Measurements from ENCODE around the gene NXNL1. TPM values are rescaled to one million over a fixed set of nuclear protein-coding genes. Genes with fewer than 3 reads are reported as not detected.
A peak's percentile ranks its signal among the peaks of the same experiment; 100 is the strongest.

NXNL1 gene
- total and polyA plus RNA-seq, 2 experiments from 2014 or later: not detected

GRCh38 chr19:17499648-17500446, 39.1 kb upstream of the NXNL1 start:
- Mint-ChIP-seq H3K4me3 (0 out of 3 replicates have a peak overlapping the region, but pooled peaks have one; percentile 12), H3K9me3 (no peaks in the 10 kb centered on the region; the same call in 2 of the 3 replicates), H3K27ac (peak overlapping the region; percentile 82), H3K27me3 (ENCODE audit: insufficient read depth, low read depth, poor library complexity) (peaks cover 19% of the 10 kb centered on the region), H3K4me1 (peaks cover 24% of the 10 kb centered on the region), H3K36me3 (ENCODE audit: low read depth) (no peaks in the 10 kb centered on the region)
- H3F3A ChIP-seq (replicated peaks; ENCODE audit: low read depth): peaks cover 16% of the 10 kb centered on the region
- no peaks in the 10 kb centered on the region for H4K20me1 ChIP-seq (replicated peaks; ENCODE audit: insufficient read depth)
- ATAC-seq (no peak), DNase-seq (ENCODE audit: low spot score) (peak; percentile 57)
- H3K36me3 ChIP-seq (ENCODE audit: insufficient read depth): no peaks in the 10 kb centered on the region
- H3K4me3 ChIP-seq: no peak overlapping the region
- H2AFZ ChIP-seq: no peak overlapping the region
- H3K4me2 ChIP-seq: peak overlapping the region; percentile 40
- H3K27ac ChIP-seq (ENCODE audit: low read depth): 0 out of 2 replicates have a peak overlapping the region, but pooled peaks have one; percentile 50
- TF ChIP-seq EZH2phosphoT487 (IDR thresholded peaks at IDR 0.05; ENCODE audit: unreplicated experiment) (no peak), STAT1 (IDR thresholded peaks at IDR 0.05; ENCODE audit: unreplicated experiment) (no peak), ZNF462 (CRISPR knock-in tag; IDR thresholded peaks at IDR 0.05) (no peak), JUNB (IDR thresholded peaks at IDR 0.05; ENCODE audit: unreplicated experiment) (no peak), ZNF114 (CRISPR knock-in tag; IDR thresholded peaks at IDR 0.05) (no peak), NANOG (IDR thresholded peaks at IDR 0.05; ENCODE audit: borderline replicate concordance) (no peak), EZH2 (IDR thresholded peaks at IDR 0.05; ENCODE audit: low read depth, unreplicated experiment) (no peak), ZNF331 (CRISPR knock-in tag; IDR thresholded peaks at IDR 0.05; ENCODE audit: low read depth) (no peak), CREB1 (CRISPR knock-in tag; IDR thresholded peaks at IDR 0.05; ENCODE audit: low read depth) (no peak), CTCF (conservative IDR thresholded peaks at IDR 0.05; ENCODE audit: low read depth in 2 of 2) (no peak), REST (IDR thresholded peaks at IDR 0.05; ENCODE audit: unreplicated experiment) (no peak), POLR2AphosphoS5 (IDR thresholded peaks at IDR 0.05; ENCODE audit: low read depth) (no peak)
- H3K4me1 ChIP-seq (ENCODE audit: insufficient read depth): peaks cover 13% of the 10 kb centered on the region
- peaks cover 6% of the 10 kb centered on the region; the same call in 1 of the 2 replicates for H3K27me3 ChIP-seq (ENCODE audit: insufficient read depth)
- H3K9me2 ChIP-seq (ENCODE audit: insufficient read depth): no peaks in the 10 kb centered on the region
- no peaks in the 10 kb centered on the region for H3K79me2 ChIP-seq (replicated peaks; ENCODE audit: insufficient read depth)
